HG03064 (cell line): Measurements from ENCODE around the gene NIPAL3.
"Not testable (repeated sequence)": the region's sequence is repeated elsewhere in the genome, so short reads cannot be mapped to it uniquely, and the experiment has no call there.

ENCODE experiments used
- ATAC-seq: cut with Tn5 transposase; IDR thresholded peaks from one replicate; pipeline ENCODE4 v1.9.1; 2021; ENCODE audit warnings: low read depth; ENCODE audit not compliant: unreplicated experiment

Gene NIPAL3

DNA sequence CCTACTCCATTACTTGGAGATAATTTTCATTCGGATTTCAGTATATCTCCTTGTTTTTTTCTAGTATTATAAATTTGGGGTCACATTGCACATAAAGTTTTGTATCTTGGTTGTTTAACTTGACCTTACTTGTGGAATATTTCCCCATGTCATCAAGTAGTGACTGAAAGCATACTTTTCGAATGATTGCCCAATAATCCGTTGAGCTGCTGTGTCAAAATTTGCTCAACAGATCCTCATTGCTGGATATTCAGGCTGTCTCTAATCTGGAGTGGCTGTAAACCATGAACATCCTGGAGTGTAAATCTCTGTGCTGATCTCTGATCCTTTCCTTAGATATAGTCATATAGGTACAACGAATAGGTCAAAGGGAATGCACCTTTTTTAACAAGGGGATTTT is 4.9 kb downstream of the NIPAL3 start:
- no peak for ATAC-seq

DNA sequence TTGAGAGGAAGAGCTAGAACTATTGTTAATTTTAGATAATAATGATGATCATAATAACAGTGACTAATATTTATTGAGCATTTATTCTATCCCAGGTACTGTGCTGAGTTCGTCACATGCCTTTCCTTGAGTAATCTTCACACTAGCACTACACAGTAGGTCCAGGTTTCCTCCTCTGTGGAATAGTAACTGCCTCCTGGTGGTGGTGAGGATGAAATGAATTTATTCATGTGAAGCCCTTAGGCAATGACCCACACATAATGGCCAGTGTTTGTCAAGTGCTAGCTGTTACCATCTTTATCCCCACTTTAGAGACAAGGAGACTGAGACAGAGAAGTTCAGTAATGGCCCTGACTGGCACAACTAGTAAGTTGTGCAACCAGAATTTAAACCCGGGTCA is 5.9 kb downstream of the NIPAL3 start:
- no peak for ATAC-seq

DNA sequence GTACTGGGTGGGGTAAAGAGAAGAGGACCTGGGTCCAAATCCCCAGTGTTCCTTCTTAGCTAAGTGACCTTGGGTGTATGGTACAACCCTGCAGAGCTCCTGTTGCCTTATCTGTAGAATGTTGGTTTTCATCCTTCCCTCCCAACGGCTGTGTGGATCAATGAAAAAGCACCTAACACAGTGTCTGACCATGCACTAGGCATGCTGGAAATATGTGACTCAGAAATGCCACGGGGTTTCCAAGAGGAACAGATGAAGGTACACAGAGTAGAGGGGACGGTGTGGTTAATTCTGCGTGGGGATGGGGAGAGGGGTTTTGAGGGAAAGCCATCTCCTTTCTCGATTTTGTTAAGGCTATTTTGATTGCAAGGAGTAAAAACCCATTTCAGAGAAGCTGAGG is 8.6 kb downstream of the NIPAL3 start:
- ATAC-seq: no peak

DNA sequence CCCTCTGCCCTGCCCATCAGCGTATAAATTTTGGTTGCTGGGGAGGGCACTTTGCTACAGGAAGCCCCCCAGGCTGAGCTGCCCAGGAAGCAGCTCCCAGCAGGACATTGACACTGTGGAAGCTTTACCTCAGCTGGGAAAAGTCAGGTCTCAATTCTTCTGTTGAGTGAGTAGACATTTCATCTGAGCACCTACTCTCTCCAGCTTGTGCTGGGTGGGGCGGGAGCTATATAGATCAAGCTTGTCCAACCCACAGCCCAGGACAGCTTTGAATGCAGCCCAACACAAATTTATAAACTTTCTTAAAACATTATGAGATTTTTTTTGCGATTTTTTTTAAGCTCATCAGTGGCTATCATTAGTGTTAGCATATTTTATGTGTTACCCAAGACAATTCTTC is 9.4 kb downstream of the NIPAL3 start:
- ATAC-seq: no peak

DNA sequence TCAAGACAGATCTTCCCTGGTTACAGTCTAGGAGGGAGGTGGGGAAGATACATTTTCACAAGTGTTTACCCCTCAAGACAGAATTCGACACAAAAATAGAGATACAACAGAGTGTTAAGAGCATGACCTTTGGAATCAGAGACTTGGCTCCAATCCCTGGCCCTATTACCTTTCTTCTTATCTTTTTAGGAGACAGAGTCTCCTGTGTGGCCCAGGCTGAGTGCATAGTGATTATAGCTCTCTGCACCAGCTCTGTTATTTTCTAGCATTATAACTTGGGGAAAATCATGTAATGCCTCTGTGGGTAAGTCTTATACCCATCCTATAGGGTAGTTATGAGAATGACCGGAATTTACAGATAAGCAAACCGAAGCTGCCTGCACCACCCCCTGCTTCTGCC is 9.8 kb downstream of the NIPAL3 start:
- no peak for ATAC-seq

DNA sequence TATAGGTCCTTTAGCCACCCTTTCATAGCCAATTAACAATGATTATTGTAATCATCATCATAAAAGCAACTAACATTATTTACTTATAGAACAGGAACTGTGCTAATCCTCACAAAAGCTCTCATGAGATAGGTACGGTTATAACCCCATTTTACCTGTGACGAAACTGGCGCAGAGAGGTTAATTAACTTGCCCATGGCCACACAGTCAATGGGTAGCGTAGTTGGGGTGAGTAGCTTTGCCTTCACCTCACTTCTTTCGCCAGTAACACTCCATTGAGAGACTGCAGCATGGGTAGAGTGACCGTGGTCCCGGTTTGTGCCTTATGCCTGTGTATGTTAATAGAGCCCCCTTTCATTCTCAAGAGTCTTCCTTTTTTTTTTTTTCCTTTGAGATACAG is 10.3 kb downstream of the NIPAL3 start:
- no peak for ATAC-seq

DNA sequence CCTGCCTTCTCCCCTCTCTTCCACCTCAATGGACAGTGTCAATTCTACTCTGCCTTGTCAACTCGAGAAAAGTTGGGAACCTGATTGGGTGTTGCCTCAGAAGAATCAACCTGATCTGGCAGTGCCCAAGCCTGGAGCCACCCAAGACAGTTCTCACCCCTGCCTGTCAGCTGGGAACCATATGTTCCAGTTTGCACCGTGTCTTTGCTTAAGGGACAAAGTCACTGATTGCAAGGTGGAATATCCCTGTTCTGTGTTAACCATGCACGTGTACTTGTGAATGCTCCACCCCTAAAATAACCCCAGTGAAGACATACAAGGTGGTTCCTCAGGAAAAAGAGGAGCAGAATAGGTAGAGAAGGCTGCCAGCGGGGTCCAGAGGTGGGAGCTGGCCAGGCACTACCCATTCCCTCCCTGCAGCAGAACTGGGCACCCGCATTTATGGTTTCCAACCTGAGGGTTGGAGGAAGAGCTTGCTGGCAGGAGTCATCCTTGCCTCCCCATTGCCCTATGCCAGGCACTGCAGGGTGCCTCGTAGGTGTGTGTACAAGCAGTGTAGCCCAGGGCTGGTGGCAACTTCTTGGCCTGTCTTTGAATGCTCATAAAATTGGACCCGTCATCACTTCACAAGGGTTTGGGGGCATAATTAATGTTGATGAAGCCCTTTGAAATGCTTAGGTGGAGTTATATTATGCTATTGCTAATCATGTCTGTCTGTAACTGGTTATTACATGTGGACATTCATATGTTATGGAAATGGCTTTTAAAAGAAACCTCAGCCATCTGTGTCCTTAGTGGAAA is 11.3 kb downstream of the NIPAL3 start:
- ATAC-seq: no peak

DNA sequence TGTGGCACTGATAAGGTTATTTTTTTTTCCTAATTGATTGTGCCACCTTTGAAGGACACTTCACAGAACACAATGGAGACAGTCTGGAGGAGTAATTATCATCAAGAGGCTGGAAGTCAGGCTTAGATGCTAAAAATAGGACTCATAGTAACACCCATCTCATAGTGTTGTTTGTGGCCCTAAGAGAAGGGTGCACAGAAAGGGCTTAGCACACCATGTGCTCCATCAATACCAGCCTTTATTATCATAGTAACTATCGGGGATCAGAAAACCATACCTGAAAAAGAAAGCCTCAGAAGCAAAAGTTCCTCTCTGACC is 11.9 kb downstream of the NIPAL3 start:
- ATAC-seq: no peak

DNA sequence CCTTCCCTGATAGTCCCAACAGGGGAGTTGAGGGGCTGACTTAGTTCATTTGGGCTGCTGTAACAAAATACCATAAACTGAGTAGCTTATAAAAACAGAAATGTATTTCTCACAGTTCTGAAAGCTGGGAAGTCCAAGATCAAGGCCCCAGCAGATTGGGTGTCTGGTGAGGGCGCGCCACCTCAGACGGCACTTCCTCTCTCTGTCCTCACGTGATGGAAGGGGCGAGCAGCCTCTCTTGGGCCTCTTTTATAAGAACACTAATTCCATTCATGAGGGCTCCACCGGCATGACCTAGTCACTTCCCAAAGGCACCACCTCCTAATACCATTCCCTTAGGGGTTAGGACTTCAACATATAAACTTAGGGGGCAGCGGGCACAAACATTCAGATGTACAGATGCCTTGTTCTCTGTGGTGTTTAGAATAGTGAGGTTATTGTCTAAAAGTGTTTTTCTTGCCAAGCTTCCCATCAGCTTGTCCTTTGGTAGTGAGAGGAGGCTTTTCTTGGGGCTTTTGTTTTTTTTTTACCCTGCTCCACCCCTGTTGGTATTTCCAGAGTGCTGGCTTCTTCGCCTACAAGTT is 20.3 kb downstream of the NIPAL3 start:
- no peak for ATAC-seq

DNA sequence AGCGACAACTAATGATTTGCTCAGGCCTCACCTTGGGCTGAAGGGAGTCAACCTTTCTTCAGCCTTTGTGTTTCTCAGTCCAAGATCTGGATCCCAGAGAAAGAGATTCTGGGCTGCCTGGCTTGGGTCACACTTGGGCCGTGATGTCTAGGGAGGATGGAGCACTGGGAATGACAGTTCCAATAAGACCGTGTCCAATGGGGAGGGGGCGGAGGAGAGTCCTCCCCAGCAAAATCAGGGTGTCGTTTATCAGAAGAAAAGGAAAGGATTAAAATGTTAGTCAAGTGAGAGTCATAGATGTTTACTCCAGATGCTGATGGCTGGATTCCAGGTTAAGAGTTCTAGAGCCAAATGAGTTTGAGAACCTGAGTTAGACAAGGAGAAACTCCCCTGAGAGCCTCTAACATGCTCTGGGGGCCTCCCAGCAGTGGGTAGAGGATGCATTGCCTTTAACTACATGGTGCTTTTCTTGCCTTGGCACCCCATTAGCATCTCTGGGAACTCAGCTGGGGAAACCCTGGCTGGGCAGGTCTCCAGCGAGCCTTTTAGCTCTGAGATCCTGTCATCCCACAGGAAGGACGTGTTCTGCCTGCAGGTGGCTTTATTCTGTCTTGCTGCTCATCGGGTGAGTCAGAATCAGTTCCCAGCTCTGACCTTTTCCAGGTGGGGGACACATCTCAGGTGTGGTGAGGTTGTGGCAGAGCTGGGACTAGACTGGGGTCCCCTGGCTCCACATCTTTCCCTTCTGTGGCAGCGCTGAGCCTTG is 22.2 kb downstream of the NIPAL3 start:
- ATAC-seq: no peak

DNA sequence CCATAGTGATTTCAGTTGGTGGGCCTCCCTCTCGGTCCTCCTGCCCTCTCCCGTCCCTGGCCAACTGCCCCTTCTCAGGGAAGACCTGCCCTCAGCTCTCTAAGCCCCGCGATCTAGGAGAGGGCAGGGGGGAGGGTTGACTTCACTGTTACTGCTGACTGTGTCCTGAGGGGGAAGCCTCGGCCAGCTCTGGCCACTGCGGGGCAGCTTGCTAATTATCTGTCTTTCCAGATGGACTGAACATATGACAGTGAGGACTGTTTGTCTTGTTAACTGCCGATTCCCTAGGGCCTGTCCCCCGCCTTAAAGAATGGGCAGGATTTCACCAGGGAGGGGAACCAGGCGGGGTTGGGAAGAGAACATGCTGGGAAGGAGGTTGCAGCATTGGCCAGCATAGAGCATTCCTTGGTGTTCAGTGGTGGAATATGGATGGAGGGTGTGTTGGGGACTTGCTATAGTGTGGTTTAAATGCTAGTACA is 22.9 kb downstream of the NIPAL3 start:
- ATAC-seq: no peak

DNA sequence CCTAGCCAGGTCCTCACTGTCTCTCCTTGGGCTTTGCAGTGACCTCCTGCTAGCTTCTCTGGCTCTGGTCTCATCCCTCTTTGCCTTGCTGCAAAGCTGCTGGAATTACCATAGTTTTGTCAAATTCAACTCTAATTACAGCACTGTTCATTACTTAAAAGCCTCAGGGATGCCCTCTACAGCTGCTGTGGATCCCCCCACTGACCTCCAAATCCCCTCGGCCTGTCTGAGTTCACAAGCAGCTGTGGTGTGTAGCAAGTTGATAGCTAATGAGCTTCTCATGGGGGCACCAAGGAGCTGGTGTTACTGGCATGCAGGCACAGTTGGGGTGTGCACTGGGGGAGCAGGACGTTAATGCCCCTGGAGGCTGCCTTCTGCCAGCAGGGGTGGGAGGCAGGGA is 24.8 kb downstream of the NIPAL3 start:
- no peak for ATAC-seq

DNA sequence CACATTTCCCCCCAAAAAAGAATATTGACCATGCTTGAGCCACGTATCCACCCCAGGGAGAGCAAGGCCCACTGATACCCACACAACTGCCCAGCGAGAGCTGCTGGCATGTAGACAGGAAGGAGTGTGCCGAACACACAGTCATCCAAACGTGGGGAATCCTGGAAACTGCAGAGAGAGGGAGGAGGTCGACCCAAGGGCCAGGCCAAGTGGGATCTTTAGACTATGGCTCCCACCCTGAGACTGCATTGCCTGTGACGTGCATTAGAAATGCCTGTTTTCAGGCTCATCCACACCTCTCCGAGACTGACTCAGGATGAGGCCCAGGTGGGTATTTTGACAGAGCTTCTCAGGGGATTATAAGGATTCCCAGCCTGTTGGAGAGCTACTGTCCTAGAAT is 25.9 kb downstream of the NIPAL3 start:
- no peak for ATAC-seq

DNA sequence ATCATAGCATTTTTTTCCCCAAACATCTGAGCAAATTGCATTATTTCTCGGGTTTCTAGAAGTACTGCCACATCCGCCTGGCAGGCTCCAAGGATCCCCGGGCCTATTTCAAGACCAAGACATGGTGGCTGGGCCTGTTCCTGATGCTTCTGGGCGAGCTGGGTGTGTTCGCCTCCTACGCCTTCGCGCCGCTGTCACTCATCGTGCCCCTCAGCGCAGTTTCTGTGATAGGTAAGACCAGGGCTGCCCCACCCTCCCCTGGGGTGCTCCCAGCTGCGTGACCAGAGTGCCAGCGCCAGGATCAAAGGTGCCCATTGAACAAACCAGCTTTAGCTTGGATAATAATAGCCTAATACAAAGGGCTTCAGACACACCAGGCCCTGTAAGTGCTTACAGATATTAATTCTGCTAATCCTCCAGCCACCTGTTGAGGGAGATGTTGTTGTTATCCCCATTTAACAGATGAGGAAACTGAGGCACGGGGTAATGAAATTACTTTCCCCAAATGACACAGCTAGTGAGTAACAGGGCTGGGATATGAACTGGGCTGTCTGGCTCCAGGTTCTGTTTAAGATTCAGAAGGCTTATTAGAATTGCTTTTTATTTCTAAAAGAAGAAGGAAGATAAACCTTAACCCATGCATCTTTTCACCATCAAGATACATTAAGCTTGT is 26.5 kb downstream of the NIPAL3 start:
- no peak for ATAC-seq

DNA sequence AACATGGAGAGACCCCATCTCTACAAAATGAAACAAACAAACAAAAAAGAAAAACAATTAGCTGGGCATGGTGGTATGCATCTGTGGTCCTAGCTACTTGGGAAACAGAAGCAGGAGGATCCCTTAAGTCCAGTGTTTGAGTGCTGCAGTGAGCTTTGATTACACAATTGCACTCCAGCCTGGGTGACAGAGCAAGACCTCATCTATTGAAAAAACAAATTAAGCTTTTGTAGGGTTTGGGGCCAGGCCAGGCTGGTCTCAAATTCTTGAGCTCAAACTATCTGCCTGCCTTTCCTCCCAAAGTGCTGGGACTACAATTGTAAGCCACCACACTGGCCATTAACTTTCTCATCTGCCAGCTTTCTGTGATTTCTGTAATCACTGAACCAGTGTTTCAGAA is 27.2 kb downstream of the NIPAL3 start:
- ATAC-seq: no peak

DNA sequence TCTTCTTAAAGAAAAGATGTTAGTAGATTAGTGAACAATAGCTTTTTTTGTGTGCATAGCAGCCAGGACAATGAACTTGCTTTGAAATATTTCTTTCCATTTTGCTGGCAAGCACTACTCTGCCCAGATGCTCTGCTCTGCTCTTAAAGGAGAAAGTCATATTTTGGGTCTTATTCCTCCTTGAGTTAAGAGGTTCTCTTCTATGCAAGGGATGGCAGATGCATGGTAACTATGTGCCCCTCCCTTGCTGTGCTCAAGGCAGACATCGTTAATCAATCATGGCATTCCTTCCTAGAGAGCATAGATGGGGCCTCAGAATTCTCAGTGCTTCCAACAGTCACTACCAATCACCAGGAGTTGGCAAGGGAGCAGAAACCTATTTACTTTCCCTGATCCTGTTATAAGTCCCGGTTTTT is 27.6 kb downstream of the NIPAL3 start:
- ATAC-seq: no peak

DNA sequence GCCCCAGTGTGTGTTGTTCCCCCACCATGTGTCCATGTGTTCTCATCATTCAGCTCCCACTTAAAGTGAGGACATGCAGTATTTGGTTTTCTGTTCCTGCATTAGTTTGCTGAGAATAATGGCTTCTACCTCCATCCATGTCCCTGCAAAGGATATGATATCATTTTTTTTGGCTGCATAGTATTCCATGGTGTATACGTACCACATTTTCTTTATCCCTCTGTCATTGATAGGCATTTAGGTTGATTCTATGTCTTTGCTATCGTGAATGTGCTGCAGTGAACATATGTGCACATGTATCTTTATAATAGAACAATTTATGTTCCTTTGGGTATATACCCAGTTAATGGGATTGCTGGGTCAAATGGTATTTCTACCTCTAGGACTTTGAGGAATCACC is 30.8 kb downstream of the NIPAL3 start:
- not testable (repeated sequence) for ATAC-seq

DNA sequence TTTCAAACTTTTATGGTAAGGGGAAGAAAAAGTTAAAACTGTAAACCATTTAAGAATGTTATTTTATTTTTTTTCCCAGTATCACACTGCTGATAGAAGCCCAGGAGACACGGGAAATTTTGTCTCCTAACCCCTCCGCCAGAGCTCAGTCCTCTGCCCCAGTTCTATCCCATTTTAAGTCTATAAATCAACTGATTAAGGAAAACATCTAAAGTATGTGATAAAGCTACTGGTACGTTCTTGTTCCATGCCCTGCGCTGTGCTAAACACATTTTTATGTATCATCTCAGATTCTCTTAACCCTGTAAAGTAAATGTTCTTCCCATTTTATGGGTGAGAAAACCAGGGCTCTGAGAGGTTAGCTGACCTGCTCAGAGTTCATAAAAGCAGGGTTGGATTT is 34.7 kb downstream of the NIPAL3 start:
- ATAC-seq: no peak

DNA sequence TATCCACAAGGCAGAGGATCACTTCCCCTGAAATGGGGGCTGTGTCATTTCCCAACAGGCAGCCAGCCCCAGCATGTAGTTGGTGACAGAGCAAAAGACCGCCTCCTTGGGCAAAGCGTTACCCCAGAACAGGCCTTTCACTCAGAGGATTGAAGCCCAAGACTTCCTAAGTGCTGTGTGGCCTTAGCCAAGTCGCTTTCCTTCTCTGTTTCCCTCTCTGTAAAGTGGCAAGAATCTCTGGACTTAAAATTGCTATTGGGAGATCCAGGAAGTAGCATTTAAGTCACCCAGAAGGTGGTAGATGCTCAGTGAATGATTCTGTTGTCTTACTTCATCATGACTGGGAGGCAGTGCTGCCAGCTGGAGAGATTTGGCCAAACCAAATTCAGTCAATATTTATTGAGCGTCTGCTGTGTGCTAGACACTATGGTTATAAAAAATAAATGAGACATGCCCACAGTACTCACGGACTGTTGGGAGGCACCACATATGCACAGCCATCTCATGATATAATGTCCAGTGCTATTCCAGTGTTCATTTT is 35.3 kb downstream of the NIPAL3 start:
- no peak for ATAC-seq

DNA sequence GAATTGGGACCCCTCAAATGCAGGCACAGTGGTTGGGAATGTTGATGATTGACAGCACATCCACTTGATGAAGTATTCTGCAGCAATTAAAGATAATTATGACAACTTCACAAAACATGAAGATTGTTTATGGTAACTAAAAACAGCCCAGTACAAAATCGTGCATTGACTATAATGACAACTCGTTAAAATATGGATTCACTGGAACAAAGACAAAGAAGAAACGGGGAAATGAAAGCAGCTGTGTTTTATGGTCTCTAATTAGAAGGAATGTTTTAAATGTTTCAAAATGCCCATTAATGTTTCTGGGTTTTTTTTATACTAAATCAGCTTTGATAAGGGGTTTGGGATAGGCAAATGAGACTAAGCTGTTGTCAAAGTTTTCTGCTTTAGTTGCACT is 36.1 kb downstream of the NIPAL3 start:
- ATAC-seq: no peak

DNA sequence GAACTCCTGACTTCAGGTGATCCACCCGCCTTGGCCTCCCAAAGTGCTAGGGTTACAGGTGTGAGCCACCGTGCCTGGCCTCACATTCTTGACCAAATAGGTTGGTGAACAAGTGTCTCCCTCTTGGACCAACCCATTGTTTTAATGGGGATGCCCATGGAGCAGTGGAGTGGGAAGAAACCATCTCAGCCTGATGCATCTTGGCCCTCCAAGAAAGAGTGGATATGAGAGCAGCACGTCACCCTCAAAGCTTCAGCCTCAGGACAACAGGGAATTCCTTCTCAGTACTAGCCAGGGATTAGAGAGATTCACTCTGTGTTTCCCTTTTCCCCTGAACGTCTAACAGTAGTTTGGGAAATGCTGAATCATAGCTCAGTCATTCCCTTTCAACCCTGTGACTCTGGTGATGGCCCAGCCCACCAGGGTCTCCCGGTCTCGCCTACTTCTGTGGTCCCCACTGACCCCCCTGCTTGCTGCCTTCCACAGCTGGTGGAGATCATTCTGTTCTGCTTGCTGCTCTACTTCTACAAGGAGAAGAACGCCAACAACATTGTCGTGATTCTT is 37.4 kb downstream of the NIPAL3 start:
- no peak for ATAC-seq
